Gastrocnemius medialis (tissue), 4 donors: ENCODE measurements around the gene MACROD2. TPM values are rescaled to one million over a fixed set of nuclear protein-coding genes. Genes with fewer than 3 reads are reported as not detected.

Experiments used
- ATAC-seq, 2 donors: fragments of 150-250 bp; one replicate each; pipeline ENCODE4 v1.9.1; 2016
- DNase-seq, 2 donors: peaks; one replicate each; pipeline ENCODE4 v3.0.0-alpha.2; 2019
- H3K27ac ChIP-seq, 4 donors: fragments of 200-600 bp; sonication (generic); 1 replicate in 1 of 4; 2 replicates in 3 of 4; pipeline ENCODE4 v1.5.1; 2016 to 2018; ENCODE audit warnings: mild to moderate bottlenecking in 2 of 4, moderate library complexity in 1 of 4
- H3K27me3 ChIP-seq, 3 donors: fragments of 200-600 bp; sonication (generic) in 2 of 3; 1 replicate in 1 of 3; 2 replicates in 2 of 3; pipeline versions ENCODE4 v1.5.1 to v1.6.0; 2016 to 2019; ENCODE audit warnings: mild to moderate bottlenecking in 1 of 3, moderate library complexity in 1 of 3
- H3K36me3 ChIP-seq, 2 donors: fragments of 200-600 bp; sonication (generic) in 1 of 2; one replicate each; pipeline ENCODE4 v1.5.1; 2017 to 2018
- H3K4me1 ChIP-seq, 2 donors: fragments of 200-600 bp; sonication (generic) in 1 of 2; one replicate each; pipeline ENCODE4 v1.5.1; 2016 to 2017; ENCODE audit warnings: mild to moderate bottlenecking in 2 of 2
- H3K4me3 ChIP-seq, 4 donors: fragments of 200-600 bp; sonication (generic) in 3 of 4; 1 replicate in 1 of 4; 2 replicates in 3 of 4; pipeline ENCODE4 v1.5.1; 2016 to 2019; ENCODE audit warnings: mild to moderate bottlenecking in 2 of 4
- H3K9me3 ChIP-seq, 3 donors: fragments of 200-600 bp; sonication (generic) in 2 of 3; 1 replicate in 1 of 3; 2 replicates in 2 of 3; pipeline ENCODE4 v1.5.1; 2016 to 2019
- CTCF ChIP-seq, 5 experiments: fragments of 450-650 bp in 3 of 5; fragments of 200-600 bp in 2 of 5; sonication (generic) in 2 of 5; IDR thresholded peaks in 4 of 5; conservative IDR thresholded peaks in 1 of 5; 1 replicate in 4 of 5; 2 replicates in 1 of 5; pipeline ENCODE4 v1.5.1; 2016 to 2019; ENCODE audit warnings: antibody characterized with exemption in 5 of 5, mild to moderate bottlenecking in 3 of 5, moderate library complexity in 3 of 5
- POLR2A ChIP-seq, 2 donors: fragments of 450-650 bp; IDR thresholded peaks; one replicate each; pipeline ENCODE4 v1.6.1; 2017; ENCODE audit warnings: antibody characterized with exemption in 2 of 2, mild to moderate bottlenecking in 2 of 2, moderate library complexity in 2 of 2
- in situ Hi-C, 4 donors: fragments of 200-750 bp; cut with MboI; loops; one replicate each; pipeline versions ENCODE4 v1.15.0 to v1.8.0; 2017; ENCODE audit warnings: low sequenced_read_pairs in 4 of 4
- intact Hi-C: fragments of 100-400 bp; cut with DNase I; formaldehyde crosslinking; loops from one replicate; pipeline ENCODE4 v1.15.1; 2023; ENCODE audit warnings: low total_unique reads
- total RNA-seq, 4 donors: library from RNA; depleted of rRNA; stranded (reverse); fragments of >200 nt; gene quantifications; one replicate each; pipeline versions ENCODE4 v1.1.0 to v1.2.3, GENCODE V29; 2016

The MACROD2 gene
- total RNA-seq, 4 donors from 2014 or later = 1.8 to 10.2 (median 3.6) TPM

- no peak for DNase-seq
- Histone ChIP-seq H3K9me3 (no peaks in the 10 kb centered on the region), H3K36me3 (no peaks in the 10 kb centered on the region), H3K4me1 (peaks cover 0 to 4% of the 10 kb centered on the region in 2 donors), H3K27me3 (no peaks in the 10 kb centered on the region), H3K27ac (no peak overlapping the region), H3K4me3 (no peak overlapping the region)
- no peak for ATAC-seq
- in situ Hi-C loops (no loop called here), intact Hi-C loops (no loop called here)
- TF ChIP-seq POLR2A (IDR thresholded peaks at IDR 0.05) (no peak), CTCF (IDR thresholded peaks at IDR 0.05 in 4 of 5, conservative IDR thresholded peaks at IDR 0.05 in 1 of 5) (no peak)
Measured at GRCh38 chr20:14299831-14300230, 304.5 kb downstream of the MACROD2 start.

- ATAC-seq (no peak), DNase-seq (no peak)
- intact Hi-C loops (no loop called here), in situ Hi-C loops (no loop called here)
- H3K9me3 ChIP-seq = no peaks in the 10 kb centered on the region
- TF ChIP-seq CTCF (IDR thresholded peaks at IDR 0.05 in 4 of 5, conservative IDR thresholded peaks at IDR 0.05 in 1 of 5) = no peak
- no peak for TF ChIP-seq POLR2A (IDR thresholded peaks at IDR 0.05)
- no peak overlapping the region for H3K27ac ChIP-seq
- no peaks in the 10 kb centered on the region for H3K27me3 ChIP-seq
- H3K4me1 ChIP-seq = no peaks in the 10 kb centered on the region
- no peak overlapping the region for H3K4me3 ChIP-seq
- no peaks in the 10 kb centered on the region for H3K36me3 ChIP-seq
Measured at GRCh38 chr20:14303106-14303505, 307.8 kb downstream of the MACROD2 start.

GRCh38 chr20:14303651-14304050 is 308.3 kb downstream of the MACROD2 start:
- Histone ChIP-seq H3K4me3 (no peak overlapping the region), H3K27me3 (no peaks in the 10 kb centered on the region), H3K27ac (no peak overlapping the region), H3K36me3 (no peaks in the 10 kb centered on the region), H3K4me1 (no peaks in the 10 kb centered on the region), H3K9me3 (no peaks in the 10 kb centered on the region)
- no peak for ATAC-seq
- DNase-seq = no peak
- no peak for TF ChIP-seq CTCF (IDR thresholded peaks at IDR 0.05 in 4 of 5, conservative IDR thresholded peaks at IDR 0.05 in 1 of 5)
- no peak for TF ChIP-seq POLR2A (IDR thresholded peaks at IDR 0.05)
- in situ Hi-C loops (no loop called here), intact Hi-C loops (no loop called here)

- H3K36me3 ChIP-seq = no peaks in the 10 kb centered on the region
- ATAC-seq (no peak), DNase-seq (no peak)
- H3K4me3 ChIP-seq = no peak overlapping the region
- H3K4me1 ChIP-seq = no peaks in the 10 kb centered on the region
- no peak for TF ChIP-seq POLR2A (IDR thresholded peaks at IDR 0.05)
- no peak for TF ChIP-seq CTCF (IDR thresholded peaks at IDR 0.05 in 4 of 5, conservative IDR thresholded peaks at IDR 0.05 in 1 of 5)
- H3K27me3 ChIP-seq = no peaks in the 10 kb centered on the region
- H3K27ac ChIP-seq = no peak overlapping the region
- H3K9me3 ChIP-seq = no peaks in the 10 kb centered on the region
- in situ Hi-C loops (no loop called here), intact Hi-C loops (no loop called here)
Measured at GRCh38 chr20:14304472-14304871, 309.2 kb downstream of the MACROD2 start.

- TF ChIP-seq POLR2A (IDR thresholded peaks at IDR 0.05) (no peak), CTCF (IDR thresholded peaks at IDR 0.05 in 4 of 5, conservative IDR thresholded peaks at IDR 0.05 in 1 of 5) (no peak)
- no peak overlapping the region for H3K27ac ChIP-seq
Measured at GRCh38 chr20:14307956-14308355, 312.6 kb downstream of the MACROD2 start.

More at GRCh38 chr20:14307956-14308355, 312.6 kb downstream of the MACROD2 start:
- no peak for DNase-seq
- in situ Hi-C loops (no loop called here), intact Hi-C loops (no loop called here)
- Histone ChIP-seq H3K4me1 (no peaks in the 10 kb centered on the region), H3K36me3 (no peaks in the 10 kb centered on the region), H3K4me3 (no peak overlapping the region), H3K9me3 (no peaks in the 10 kb centered on the region), H3K27me3 (no peaks in the 10 kb centered on the region)
- ATAC-seq = no peak
